ENCODE measurements around the gene HES1. TPM values are rescaled to one million over a fixed set of nuclear protein-coding genes. Genes with fewer than 3 reads are reported as not detected.

Gene HES1
- polyA plus RNA-seq, 1 donor from 2014 or later, result 0.25 TPM

DNA sequence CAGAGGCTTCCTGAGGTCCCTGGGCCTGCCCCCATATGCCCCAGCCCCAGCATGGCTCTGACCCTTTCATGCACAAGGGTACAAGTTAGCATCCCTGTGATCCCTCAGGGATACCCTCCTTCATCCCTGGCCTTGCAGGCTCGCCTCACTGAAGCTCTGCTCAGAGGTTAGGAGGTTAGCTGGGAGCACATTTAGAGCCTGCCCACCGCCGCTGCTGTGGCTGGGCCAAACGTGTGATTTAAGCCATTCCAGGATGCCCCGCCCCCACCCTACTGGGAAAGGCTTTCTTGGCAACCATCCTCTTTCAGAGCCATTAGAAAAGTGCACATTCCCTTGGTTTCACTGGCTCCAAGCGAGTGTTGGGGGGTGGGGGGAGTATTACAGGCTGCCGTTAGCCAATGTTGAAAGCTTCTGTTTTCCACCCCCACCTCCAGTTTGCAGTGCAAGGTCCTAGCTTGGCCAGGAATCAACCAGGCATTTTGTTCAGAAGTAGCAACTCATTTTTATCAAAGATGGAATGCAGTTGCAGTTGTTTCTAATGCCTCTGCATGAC lies 6.3 kb upstream of the HES1 start:
- Histone ChIP-seq H3K9ac (ENCODE audit: low read length) (no peak overlapping the region), H3K27ac (ENCODE audit: low read length) (no peak overlapping the region), H4K20me1 (ENCODE audit: insufficient read depth) (no peaks in the 10 kb centered on the region), H3K9me3 (ENCODE audit: low read length) (no peaks in the 10 kb centered on the region), H3K27me3 (ENCODE audit: insufficient read depth, low read depth, low read length) (peaks cover 18% of the 10 kb centered on the region), H3K4me3 (ENCODE audit: low read length) (no peak overlapping the region), H3K36me3 (ENCODE audit: insufficient read depth, low read length) (no peaks in the 10 kb centered on the region), H3F3A (ENCODE audit: insufficient read depth, low read length, poor library complexity, severe bottlenecking) (no peaks in the 10 kb centered on the region), H3K9me2 (ENCODE audit: insufficient read depth, low read length) (no peaks in the 10 kb centered on the region), H2AFZ (ENCODE audit: low read depth, low read length) (no peak overlapping the region), H3K79me2 (replicated peaks; ENCODE audit: insufficient read depth, low read length) (no peaks in the 10 kb centered on the region), H3K4me2 (ENCODE audit: low read length) (no peak overlapping the region)
- TF ChIP-seq EP300 (conservative IDR thresholded peaks at IDR 0.05; ENCODE audit: poor library complexity, severe bottlenecking) (no peak), POLR2AphosphoS5 (IDR thresholded peaks at IDR 0.05) (no peak), EZH2 (IDR thresholded peaks at IDR 0.05; ENCODE audit: borderline replicate concordance, insufficient read depth, low read length, poor library complexity, severe bottlenecking) (no peak), SMC3 (conservative IDR thresholded peaks at IDR 0.05; ENCODE audit: poor library complexity) (no peak), RAD21 (conservative IDR thresholded peaks at IDR 0.05) (no peak), TAF1 (IDR thresholded peaks at IDR 0.05; ENCODE audit: low read depth) (no peak), MXI1 (conservative IDR thresholded peaks at IDR 0.05; ENCODE audit: poor library complexity, severe bottlenecking) (no peak)
- TF ChIP-seq, protein P1, sequence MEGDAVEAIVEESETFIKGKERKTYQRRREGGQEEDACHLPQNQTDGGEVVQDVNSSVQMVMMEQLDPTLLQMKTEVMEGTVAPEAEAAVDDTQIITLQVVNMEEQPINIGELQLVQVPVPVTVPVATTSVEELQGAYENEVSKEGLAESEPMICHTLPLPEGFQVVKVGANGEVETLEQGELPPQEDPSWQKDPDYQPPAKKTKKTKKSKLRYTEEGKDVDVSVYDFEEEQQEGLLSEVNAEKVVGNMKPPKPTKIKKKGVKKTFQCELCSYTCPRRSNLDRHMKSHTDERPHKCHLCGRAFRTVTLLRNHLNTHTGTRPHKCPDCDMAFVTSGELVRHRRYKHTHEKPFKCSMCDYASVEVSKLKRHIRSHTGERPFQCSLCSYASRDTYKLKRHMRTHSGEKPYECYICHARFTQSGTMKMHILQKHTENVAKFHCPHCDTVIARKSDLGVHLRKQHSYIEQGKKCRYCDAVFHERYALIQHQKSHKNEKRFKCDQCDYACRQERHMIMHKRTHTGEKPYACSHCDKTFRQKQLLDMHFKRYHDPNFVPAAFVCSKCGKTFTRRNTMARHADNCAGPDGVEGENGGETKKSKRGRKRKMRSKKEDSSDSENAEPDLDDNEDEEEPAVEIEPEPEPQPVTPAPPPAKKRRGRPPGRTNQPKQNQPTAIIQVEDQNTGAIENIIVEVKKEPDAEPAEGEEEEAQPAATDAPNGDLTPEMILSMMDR (IDR thresholded peaks at IDR 0.05; ENCODE audit: poor library complexity, severe bottlenecking), result no peak
- TF ChIP-seq, protein P2, sequence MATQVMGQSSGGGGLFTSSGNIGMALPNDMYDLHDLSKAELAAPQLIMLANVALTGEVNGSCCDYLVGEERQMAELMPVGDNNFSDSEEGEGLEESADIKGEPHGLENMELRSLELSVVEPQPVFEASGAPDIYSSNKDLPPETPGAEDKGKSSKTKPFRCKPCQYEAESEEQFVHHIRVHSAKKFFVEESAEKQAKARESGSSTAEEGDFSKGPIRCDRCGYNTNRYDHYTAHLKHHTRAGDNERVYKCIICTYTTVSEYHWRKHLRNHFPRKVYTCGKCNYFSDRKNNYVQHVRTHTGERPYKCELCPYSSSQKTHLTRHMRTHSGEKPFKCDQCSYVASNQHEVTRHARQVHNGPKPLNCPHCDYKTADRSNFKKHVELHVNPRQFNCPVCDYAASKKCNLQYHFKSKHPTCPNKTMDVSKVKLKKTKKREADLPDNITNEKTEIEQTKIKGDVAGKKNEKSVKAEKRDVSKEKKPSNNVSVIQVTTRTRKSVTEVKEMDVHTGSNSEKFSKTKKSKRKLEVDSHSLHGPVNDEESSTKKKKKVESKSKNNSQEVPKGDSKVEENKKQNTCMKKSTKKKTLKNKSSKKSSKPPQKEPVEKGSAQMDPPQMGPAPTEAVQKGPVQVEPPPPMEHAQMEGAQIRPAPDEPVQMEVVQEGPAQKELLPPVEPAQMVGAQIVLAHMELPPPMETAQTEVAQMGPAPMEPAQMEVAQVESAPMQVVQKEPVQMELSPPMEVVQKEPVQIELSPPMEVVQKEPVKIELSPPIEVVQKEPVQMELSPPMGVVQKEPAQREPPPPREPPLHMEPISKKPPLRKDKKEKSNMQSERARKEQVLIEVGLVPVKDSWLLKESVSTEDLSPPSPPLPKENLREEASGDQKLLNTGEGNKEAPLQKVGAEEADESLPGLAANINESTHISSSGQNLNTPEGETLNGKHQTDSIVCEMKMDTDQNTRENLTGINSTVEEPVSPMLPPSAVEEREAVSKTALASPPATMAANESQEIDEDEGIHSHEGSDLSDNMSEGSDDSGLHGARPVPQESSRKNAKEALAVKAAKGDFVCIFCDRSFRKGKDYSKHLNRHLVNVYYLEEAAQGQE (IDR thresholded peaks at IDR 0.05; ENCODE audit: borderline replicate concordance), result no peak

DNA sequence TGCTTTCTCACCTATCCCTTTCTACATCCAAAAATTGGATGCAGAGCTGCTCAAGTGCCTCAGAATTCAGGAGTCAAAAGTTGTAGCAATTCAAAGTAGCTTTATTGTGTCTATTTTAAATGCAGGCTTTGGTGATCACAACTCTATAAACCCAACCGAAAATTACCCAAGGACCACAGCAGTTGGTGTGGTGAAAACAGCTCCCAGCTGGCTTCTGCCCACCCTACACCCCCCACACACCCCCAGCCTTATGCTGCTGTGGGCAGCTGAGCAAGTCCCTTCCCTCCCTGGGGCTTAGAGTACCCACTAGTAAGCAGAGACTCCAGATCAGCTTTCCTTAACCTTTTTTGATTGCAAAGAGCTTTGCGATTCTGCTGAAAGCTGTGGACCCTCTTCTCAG lies 5.8 kb upstream of the HES1 start:
- Histone ChIP-seq H3K4me3 (ENCODE audit: low read length) (no peak overlapping the region), H3K4me2 (ENCODE audit: low read length) (no peak overlapping the region), H3K27ac (ENCODE audit: low read length) (no peak overlapping the region)

More for the DNA sequence above, 5.8 kb upstream of the HES1 start:
- H3F3A ChIP-seq (ENCODE audit: insufficient read depth, low read length, poor library complexity, severe bottlenecking), result no peaks in the 10 kb centered on the region
- TF ChIP-seq, protein P1 (IDR thresholded peaks at IDR 0.05; ENCODE audit: poor library complexity, severe bottlenecking), result no peak
- no peak for TF ChIP-seq SMC3 (conservative IDR thresholded peaks at IDR 0.05; ENCODE audit: poor library complexity)
- TF ChIP-seq, protein P2 (IDR thresholded peaks at IDR 0.05; ENCODE audit: borderline replicate concordance), result no peak
- no peak for TF ChIP-seq RAD21 (conservative IDR thresholded peaks at IDR 0.05)
- TF ChIP-seq EZH2 (IDR thresholded peaks at IDR 0.05; ENCODE audit: borderline replicate concordance, insufficient read depth, low read length, poor library complexity, severe bottlenecking), result no peak
- TF ChIP-seq EP300 (conservative IDR thresholded peaks at IDR 0.05; ENCODE audit: poor library complexity, severe bottlenecking), result no peak
- no peak for TF ChIP-seq MXI1 (conservative IDR thresholded peaks at IDR 0.05; ENCODE audit: poor library complexity, severe bottlenecking)
- no peak for TF ChIP-seq TAF1 (IDR thresholded peaks at IDR 0.05; ENCODE audit: low read depth)
- TF ChIP-seq POLR2AphosphoS5 (IDR thresholded peaks at IDR 0.05), result no peak
- H3K27me3 ChIP-seq (ENCODE audit: insufficient read depth, low read depth, low read length), result peaks cover 22% of the 10 kb centered on the region
- H3K9me2 ChIP-seq (ENCODE audit: insufficient read depth, low read length), result no peaks in the 10 kb centered on the region
- H3K36me3 ChIP-seq (ENCODE audit: insufficient read depth, low read length), result no peaks in the 10 kb centered on the region
- no peaks in the 10 kb centered on the region for H3K9me3 ChIP-seq (ENCODE audit: low read length)
- H3K9ac ChIP-seq (ENCODE audit: low read length), result no peak overlapping the region
- H4K20me1 ChIP-seq (ENCODE audit: insufficient read depth), result no peaks in the 10 kb centered on the region
- no peaks in the 10 kb centered on the region for H3K79me2 ChIP-seq (replicated peaks; ENCODE audit: insufficient read depth, low read length)
- H2AFZ ChIP-seq (ENCODE audit: low read depth, low read length), result no peak overlapping the region

Data from neural cell (in vitro differentiated cells).